Retinal pigment epithelial cell (primary cell): ENCODE results near the gene SORT1.

Experiments
- DNase-seq: peaks from one replicate; pipeline ENCODE4 v3.0.0-alpha.2; 2010; ENCODE audit warnings: low read depth
- H3K4me3 ChIP-seq: 2 replicates; pipeline ENCODE4 v1.5.1; 2011; ENCODE audit warnings: mild to moderate bottlenecking, low read length, control low read depth, moderate library complexity
- TF ChIP-seq, protein P1 (sequence below): conservative IDR thresholded peaks from 2 replicates; pipeline ENCODE4 v1.5.1; 2011; ENCODE audit warnings: low read depth, low read length, control low read depth, inconsistent platforms

The SORT1 gene

DNA sequence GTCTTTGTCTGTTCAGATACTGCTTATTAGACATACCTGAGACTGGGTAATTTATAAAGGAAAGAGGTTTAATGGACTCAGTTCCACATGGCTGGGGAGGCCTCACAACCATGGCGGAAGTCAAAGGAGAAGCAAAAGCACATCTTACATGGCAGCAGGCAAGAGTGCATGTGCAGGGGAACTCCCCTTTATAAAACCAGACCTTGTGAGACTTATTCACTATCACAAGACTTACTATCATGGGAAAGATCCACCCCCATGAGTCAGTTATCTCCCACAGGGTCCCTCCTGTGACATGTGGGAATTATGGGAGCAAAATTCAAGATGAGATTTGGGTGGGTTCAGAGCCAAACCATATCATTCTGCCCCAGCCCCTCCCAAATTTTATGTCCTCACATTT, 35.6 kb upstream of the SORT1 start:
- TF ChIP-seq, protein P1, sequence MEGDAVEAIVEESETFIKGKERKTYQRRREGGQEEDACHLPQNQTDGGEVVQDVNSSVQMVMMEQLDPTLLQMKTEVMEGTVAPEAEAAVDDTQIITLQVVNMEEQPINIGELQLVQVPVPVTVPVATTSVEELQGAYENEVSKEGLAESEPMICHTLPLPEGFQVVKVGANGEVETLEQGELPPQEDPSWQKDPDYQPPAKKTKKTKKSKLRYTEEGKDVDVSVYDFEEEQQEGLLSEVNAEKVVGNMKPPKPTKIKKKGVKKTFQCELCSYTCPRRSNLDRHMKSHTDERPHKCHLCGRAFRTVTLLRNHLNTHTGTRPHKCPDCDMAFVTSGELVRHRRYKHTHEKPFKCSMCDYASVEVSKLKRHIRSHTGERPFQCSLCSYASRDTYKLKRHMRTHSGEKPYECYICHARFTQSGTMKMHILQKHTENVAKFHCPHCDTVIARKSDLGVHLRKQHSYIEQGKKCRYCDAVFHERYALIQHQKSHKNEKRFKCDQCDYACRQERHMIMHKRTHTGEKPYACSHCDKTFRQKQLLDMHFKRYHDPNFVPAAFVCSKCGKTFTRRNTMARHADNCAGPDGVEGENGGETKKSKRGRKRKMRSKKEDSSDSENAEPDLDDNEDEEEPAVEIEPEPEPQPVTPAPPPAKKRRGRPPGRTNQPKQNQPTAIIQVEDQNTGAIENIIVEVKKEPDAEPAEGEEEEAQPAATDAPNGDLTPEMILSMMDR: no peak
- no peak overlapping the region for H3K4me3 ChIP-seq
- no peak for DNase-seq

DNA sequence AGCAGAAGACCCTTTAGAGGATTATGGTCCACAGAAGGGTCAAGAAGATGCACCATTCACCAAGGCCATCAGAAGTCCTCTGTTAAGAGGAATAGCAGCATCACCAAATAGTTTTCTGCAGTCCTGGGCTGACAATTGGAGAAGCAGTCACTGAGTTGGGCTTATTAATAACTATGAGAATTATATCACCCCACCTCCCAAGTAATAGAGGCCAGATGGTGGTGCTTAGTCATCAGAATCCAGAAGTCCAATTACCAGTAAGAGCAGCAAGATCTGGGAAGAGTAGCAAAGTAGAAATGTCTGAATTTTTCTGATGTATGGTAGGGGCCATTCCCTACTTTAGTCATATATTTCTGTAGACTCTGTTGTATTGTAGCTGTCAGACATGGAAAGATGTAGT, 34.6 kb upstream of the SORT1 start:
- TF ChIP-seq, protein P1: no peak
- no peak for DNase-seq
- no peak overlapping the region for H3K4me3 ChIP-seq

GRCh38 chr1:109427171-109427467, 29.4 kb upstream of the SORT1 start:
- H3K4me3 ChIP-seq: peak overlapping the region; percentile 94
- no peak for DNase-seq
- TF ChIP-seq, protein P1: no peak

DNA sequence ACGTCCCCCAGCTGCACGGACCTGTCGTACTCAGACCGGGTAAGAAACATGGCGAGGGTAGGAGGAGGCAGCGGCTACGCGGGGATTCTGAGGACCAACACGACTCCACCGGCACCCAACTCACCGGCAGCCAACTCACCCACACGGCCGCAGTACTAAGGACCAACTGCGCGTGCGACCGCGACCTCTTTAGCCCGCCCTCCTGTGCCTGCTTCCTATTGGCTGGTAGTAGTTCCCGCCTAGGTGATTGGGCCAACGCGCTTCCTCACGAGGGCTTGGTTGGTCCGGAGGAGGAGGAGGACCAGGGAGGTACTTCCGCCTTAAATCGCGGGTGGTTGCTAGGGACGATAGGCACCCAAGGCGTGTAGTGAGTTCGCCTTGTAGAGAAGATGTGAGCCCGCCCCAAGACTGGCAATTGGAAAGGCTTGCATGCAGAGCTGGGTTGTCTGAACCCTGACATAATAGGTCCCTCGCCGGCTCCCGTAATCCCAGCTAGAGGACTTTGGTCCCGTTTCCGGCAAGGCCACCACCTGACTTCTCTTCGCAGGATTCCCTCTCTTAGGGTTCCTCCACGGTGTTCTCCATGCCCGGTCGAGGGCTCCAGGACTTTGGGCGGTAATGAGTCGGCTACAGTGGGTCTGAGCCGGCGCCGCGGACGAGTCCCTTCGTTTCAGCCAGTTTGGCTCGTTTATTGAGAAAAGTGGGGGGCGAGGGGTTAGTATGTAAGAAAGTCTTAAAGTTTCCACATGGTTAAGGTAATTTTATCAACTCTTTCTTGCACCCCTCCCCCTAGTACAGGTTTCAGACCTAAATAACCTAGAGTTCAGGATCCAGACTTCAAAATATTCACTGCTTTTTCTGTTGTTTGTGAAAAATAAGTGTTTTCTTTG, 28.8 kb upstream of the SORT1 start, which contains the start of gene PSMA5:
PSMA5 (minus strand) TSS at position 168 of the 890 bp plus-strand sequence; CDS start at position 50, 118 bp downstream.
- TF ChIP-seq, protein P1: no peak
- H3K4me3 ChIP-seq: peak within 1 kb of the TSS; percentile 94
- DNase-seq: peak; percentile 99

DNA sequence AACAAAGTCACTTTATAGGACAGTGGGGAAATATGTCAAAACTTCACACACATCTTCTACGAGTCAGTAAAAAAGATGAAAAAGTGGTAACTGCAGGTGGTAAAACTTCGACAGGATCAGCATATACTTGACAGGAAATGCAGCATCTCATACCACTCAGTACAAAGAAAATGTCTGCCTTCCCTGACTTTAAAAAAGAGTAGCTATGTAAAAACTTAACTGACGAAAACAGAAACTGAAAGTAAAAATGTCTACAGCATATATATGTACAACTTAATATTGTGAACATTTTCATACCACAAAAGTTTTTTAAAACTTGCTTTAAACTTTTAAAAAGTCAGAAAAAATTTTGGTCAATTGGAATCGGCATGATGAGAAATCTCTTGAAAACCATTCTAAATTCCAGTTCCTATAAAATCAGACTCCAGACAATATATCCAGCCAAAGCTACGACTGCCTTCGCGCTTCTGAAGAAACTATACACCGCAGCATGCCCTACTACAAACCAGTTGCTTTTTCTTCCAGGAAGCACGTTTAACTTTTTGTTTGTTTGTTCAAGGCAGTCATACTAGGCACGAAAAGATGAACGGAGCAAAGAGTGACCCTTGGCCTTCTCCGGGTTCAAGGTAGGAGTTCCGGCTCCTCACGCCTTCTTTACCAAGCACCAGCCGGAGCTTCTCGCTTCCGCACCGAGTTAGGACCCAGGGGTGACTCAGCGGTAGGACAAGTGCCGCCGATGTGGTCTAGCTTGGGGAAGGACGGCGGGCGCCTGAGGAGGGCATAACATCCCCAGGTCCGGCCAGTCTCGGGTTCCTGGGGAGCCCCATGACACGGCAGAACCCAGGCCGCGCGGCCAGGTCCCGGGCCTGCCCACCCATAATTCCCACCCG, 27.9 kb upstream of the SORT1 start:
- DNase-seq: peak; percentile 19
- TF ChIP-seq, protein P1: no peak

GRCh38 chr1:109423498-109423897, 25.8 kb upstream of the SORT1 start:
- no peak for DNase-seq
- H3K4me3 ChIP-seq: no peak overlapping the region
- TF ChIP-seq, protein P1: no peak

More for the DNA sequence above, 27.9 kb upstream of the SORT1 start:
- peak overlapping the region; percentile 94 for H3K4me3 ChIP-seq
